ENCODE measurements around the gene KLKB1.

DNA sequence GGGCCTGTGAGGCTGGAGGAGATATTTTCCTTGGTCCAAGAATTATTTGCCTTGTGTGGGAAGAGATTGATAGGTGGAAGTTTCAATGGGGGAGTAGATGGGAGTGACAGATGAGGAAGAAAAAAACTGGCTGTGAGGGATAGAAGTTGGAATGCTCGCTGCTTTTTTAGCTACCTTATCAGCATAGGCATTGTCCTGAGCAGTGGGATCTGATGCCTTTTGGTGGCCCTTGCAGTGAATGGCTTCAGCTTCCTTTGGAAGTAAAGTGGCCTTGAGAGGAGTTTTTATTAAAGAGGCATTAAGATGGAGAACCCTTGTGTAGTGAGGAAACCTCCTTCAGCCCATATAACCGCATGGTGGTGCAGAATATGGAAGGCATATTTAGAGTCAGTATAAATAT lies 16.0 kb downstream of the KLKB1 start:
- TF ChIP-seq CTCF (IDR thresholded peaks at IDR 0.05; ENCODE audit: extremely low read depth in 1 of 2, insufficient read depth in 1 of 2, low read depth in 1 of 2, low read length in 2 of 2) (no peak), EZH2 (IDR thresholded peaks at IDR 0.05; ENCODE audit: borderline replicate concordance, low read depth, low read length, severe bottlenecking) (no peak), MAX (IDR thresholded peaks at IDR 0.05; ENCODE audit: insufficient read depth, insufficient read length) (no peak)

All from endothelial cell of umbilical vein (primary cell).